Cardiac muscle cell (in vitro differentiated cells and primary cell): ENCODE data around the gene DYRK2. TPM values are rescaled to one million over a fixed set of nuclear protein-coding genes. Genes with fewer than 3 reads are reported as not detected.
A peak's percentile ranks its signal among the peaks of the same experiment; 100 is the strongest.

ENCODE experiments used
- DNase-seq, 2 donors: peaks; one replicate each; pipeline versions ENCODE4 v3.0.0 to v3.0.0-alpha.2; 2010 to 2017; ENCODE audit warnings: low read depth in 1 of 2, low spot score in 1 of 2
- H3K27ac ChIP-seq: fragments of 200-600 bp; sonication (generic); 2 replicates; pipeline ENCODE4 v1.5.1; 2016
- H3K27me3 ChIP-seq: fragments of 200-600 bp; sonication (generic); 2 replicates; pipeline ENCODE4 v1.6.0; 2016; ENCODE audit warnings: control low read depth
- H3K36me3 ChIP-seq: fragments of 200-600 bp; sonication (generic); 2 replicates; pipeline ENCODE4 v1.5.1; 2016; ENCODE audit warnings: control low read depth
- H3K4me1 ChIP-seq: fragments of 200-600 bp; sonication (generic); 2 replicates; pipeline ENCODE4 v1.8.1; 2017; ENCODE audit warnings: low read depth, mild to moderate bottlenecking, mixed run types
- H3K4me3 ChIP-seq: fragments of 200-600 bp; sonication (generic); 2 replicates; pipeline ENCODE4 v1.5.1; 2016; ENCODE audit warnings: mild to moderate bottlenecking
- H3K9me3 ChIP-seq: fragments of 200-600 bp; sonication (generic); 2 replicates; pipeline ENCODE4 v1.5.1; 2017; ENCODE audit warnings: low read depth, mild to moderate bottlenecking, control low read depth
- CTCF ChIP-seq: IDR thresholded peaks from 2 replicates; pipeline ENCODE4 v1.5.1; 2012; ENCODE audit warnings: low read depth, mild to moderate bottlenecking, low read length
- polyA plus RNA-seq: library from polyadenylated mRNA; unstranded; fragments of >200 nt; fragmentation: Nextera tagmentation; extraction: Ambion mirVana; gene quantifications from 2 replicates; pipeline ENCODE4 v1.2.1, GENCODE V29; 2016
- total RNA-seq: library from RNA; depleted of rRNA; stranded (reverse); fragments of >200 nt; gene quantifications from 2 replicates; pipeline ENCODE4 v1.2.3, GENCODE V29; 2016

Gene DYRK2
- total and polyA plus RNA-seq, 2 experiments from 2014 or later, result 48.2 to 95.9 TPM

GRCh38 chr12:67625004-67625403, 23.5 kb upstream of the DYRK2 start:
- TF ChIP-seq CTCF, result no peak

GRCh38 chr12:67626156-67626555, 22.4 kb upstream of the DYRK2 start:
- H3K36me3 ChIP-seq, result no peaks in the 10 kb centered on the region
- H3K27me3 ChIP-seq, result no peaks in the 10 kb centered on the region
- no peak for TF ChIP-seq CTCF
- H3K4me1 ChIP-seq, result peaks cover 10% of the 10 kb centered on the region
- DNase-seq, result no peak
- no peak overlapping the region for H3K27ac ChIP-seq
- H3K9me3 ChIP-seq, result no peaks in the 10 kb centered on the region
- H3K4me3 ChIP-seq, result no peak overlapping the region

More at GRCh38 chr12:67625004-67625403, 23.5 kb upstream of the DYRK2 start:
- Histone ChIP-seq H3K4me3 (no peak overlapping the region), H3K27ac (no peak overlapping the region), H3K9me3 (no peaks in the 10 kb centered on the region), H3K4me1 (peaks cover 6% of the 10 kb centered on the region), H3K27me3 (no peaks in the 10 kb centered on the region), H3K36me3 (no peaks in the 10 kb centered on the region)
- DNase-seq, result no peak

- Histone ChIP-seq H3K9me3 (no peaks in the 10 kb centered on the region), H3K27ac (no peak overlapping the region), H3K27me3 (no peaks in the 10 kb centered on the region), H3K4me3 (no peak overlapping the region), H3K4me1 (peaks cover 24% of the 10 kb centered on the region), H3K36me3 (no peaks in the 10 kb centered on the region)
- no peak for TF ChIP-seq CTCF
- peak in 1 of 2 donors; percentile 29 for DNase-seq
Measured at GRCh38 chr12:67630373-67631088, 18.0 kb upstream of the DYRK2 start.

GRCh38 chr12:67632005-67632404, 16.5 kb upstream of the DYRK2 start:
- Histone ChIP-seq H3K4me1 (peaks cover 24% of the 10 kb centered on the region), H3K9me3 (no peaks in the 10 kb centered on the region), H3K36me3 (no peaks in the 10 kb centered on the region), H3K27me3 (no peaks in the 10 kb centered on the region), H3K27ac (no peak overlapping the region), H3K4me3 (no peak overlapping the region)
- no peak for TF ChIP-seq CTCF
- DNase-seq, result no peak

GRCh38 chr12:67633024-67633610, 15.4 kb upstream of the DYRK2 start:
- no peak for TF ChIP-seq CTCF
- no peaks in the 10 kb centered on the region for H3K9me3 ChIP-seq
- H3K27ac ChIP-seq, result no peak overlapping the region
- H3K27me3 ChIP-seq, result no peaks in the 10 kb centered on the region
- peaks cover 24% of the 10 kb centered on the region for H3K4me1 ChIP-seq
- no peak overlapping the region for H3K4me3 ChIP-seq
- no peak for DNase-seq
- H3K36me3 ChIP-seq, result no peaks in the 10 kb centered on the region
